ENCODE results near the gene CNTNAP5. TPM values are rescaled to one million over a fixed set of nuclear protein-coding genes. Genes with fewer than 3 reads are reported as not detected.
A peak's percentile ranks its signal among the peaks of the same experiment; 100 is the strongest.

Gene CNTNAP5
- total and polyA plus RNA-seq, 2 of the 13 experiments (the other 11 are each of a cell fraction or from before 2014, with no cell fraction given) = not detected

DNA sequence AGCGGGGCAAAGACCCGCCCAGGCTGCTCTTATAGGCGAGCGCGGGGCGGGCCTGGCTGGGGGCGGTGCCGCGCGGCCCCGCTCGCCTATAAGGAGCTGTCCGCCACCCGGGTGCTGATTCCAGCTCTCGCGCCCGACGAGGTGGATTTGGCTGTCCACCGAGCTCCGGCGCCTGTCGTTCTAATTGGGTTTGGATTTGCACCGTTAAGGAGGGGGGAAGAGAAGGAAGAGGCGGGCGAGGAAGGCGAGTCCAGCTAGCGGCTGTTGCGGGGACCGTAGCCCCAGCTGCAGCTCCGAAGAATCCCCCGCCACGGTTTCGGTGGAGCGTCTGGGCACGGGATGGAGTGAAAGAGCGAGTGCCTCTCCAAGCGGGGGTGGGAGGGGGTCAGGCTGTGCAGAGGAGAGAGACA lies at the start of gene CNTNAP5 (continued):
- TF ChIP-seq JUN (CRISPR knock-in tag; IDR thresholded peaks at IDR 0.05) = no peak
- TF ChIP-seq ATF4 (CRISPR knock-in tag; IDR thresholded peaks at IDR 0.05) = no peak
- TF ChIP-seq HOXA5 (CRISPR knock-in tag; IDR thresholded peaks at IDR 0.05) = peak; percentile 36; the same call in 1 of the 2 replicates
- TF ChIP-seq ZIK1 (CRISPR knock-in tag; IDR thresholded peaks at IDR 0.05; ENCODE audit: borderline replicate concordance, low read depth) = no peak
- no peak for TF ChIP-seq TARDBP (CRISPR knock-in tag; IDR thresholded peaks at IDR 0.05)
- TF ChIP-seq CEBPG (CRISPR knock-in tag; IDR thresholded peaks at IDR 0.05) = no peak
- TF ChIP-seq, protein P1, sequence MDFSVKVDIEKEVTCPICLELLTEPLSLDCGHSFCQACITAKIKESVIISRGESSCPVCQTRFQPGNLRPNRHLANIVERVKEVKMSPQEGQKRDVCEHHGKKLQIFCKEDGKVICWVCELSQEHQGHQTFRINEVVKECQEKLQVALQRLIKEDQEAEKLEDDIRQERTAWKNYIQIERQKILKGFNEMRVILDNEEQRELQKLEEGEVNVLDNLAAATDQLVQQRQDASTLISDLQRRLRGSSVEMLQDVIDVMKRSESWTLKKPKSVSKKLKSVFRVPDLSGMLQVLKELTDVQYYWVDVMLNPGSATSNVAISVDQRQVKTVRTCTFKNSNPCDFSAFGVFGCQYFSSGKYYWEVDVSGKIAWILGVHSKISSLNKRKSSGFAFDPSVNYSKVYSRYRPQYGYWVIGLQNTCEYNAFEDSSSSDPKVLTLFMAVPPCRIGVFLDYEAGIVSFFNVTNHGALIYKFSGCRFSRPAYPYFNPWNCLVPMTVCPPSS (IDR thresholded peaks at IDR 0.05) = no peak
- no peak for TF ChIP-seq PRPF4 (IDR thresholded peaks at IDR 0.05; ENCODE audit: low read depth, low read length, poor library complexity, severe bottlenecking)
- no peak for TF ChIP-seq RXRA (CRISPR knock-in tag; IDR thresholded peaks at IDR 0.05)
- TF ChIP-seq ZFYVE20 (CRISPR knock-in tag; IDR thresholded peaks at IDR 0.05; ENCODE audit: borderline replicate concordance, low read depth) = no peak
- no peak for TF ChIP-seq ZNF879 (CRISPR knock-in tag; IDR thresholded peaks at IDR 0.05)
- TF ChIP-seq, protein P2, sequence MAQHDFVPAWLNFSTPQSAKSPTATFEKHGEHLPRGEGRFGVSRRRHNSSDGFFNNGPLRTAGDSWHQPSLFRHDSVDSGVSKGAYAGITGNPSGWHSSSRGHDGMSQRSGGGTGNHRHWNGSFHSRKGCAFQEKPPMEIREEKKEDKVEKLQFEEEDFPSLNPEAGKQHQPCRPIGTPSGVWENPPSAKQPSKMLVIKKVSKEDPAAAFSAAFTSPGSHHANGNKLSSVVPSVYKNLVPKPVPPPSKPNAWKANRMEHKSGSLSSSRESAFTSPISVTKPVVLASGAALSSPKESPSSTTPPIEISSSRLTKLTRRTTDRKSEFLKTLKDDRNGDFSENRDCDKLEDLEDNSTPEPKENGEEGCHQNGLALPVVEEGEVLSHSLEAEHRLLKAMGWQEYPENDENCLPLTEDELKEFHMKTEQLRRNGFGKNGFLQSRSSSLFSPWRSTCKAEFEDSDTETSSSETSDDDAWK (CRISPR knock-in tag; IDR thresholded peaks at IDR 0.05) = no peak
- TF ChIP-seq, protein P3, sequence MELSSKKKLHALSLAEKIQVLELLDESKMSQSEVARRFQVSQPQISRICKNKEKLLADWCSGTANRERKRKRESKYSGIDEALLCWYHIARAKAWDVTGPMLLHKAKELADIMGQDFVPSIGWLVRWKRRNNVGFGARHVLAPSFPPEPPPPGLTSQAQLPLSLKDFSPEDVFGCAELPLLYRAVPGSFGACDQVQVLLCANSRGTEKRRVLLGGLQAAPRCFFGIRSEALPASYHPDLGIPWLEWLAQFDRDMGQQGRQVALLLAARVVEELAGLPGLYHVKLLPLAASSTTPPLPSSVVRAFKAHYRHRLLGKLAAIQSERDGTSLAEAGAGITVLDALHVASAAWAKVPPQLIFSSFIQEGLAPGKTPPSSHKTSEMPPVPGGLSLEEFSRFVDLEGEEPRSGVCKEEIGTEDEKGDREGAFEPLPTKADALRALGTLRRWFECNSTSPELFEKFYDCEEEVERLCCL (CRISPR knock-in tag; IDR thresholded peaks at IDR 0.05; ENCODE audit: borderline replicate concordance) = no peak
- TF ChIP-seq SNAPC5 (CRISPR knock-in tag; IDR thresholded peaks at IDR 0.05; ENCODE audit: borderline replicate concordance) = no peak
- TF ChIP-seq GZF1 (CRISPR knock-in tag; IDR thresholded peaks at IDR 0.05) = no peak
- no peak for TF ChIP-seq SRSF1 (optimal IDR thresholded peaks at IDR 0.05; ENCODE audit: low read depth, low read length)
- no peak for TF ChIP-seq ZNF44 (CRISPR knock-in tag; IDR thresholded peaks at IDR 0.05)
- TF ChIP-seq ZNF800 (CRISPR knock-in tag; IDR thresholded peaks at IDR 0.05) = no peak
- TF ChIP-seq, protein P4, sequence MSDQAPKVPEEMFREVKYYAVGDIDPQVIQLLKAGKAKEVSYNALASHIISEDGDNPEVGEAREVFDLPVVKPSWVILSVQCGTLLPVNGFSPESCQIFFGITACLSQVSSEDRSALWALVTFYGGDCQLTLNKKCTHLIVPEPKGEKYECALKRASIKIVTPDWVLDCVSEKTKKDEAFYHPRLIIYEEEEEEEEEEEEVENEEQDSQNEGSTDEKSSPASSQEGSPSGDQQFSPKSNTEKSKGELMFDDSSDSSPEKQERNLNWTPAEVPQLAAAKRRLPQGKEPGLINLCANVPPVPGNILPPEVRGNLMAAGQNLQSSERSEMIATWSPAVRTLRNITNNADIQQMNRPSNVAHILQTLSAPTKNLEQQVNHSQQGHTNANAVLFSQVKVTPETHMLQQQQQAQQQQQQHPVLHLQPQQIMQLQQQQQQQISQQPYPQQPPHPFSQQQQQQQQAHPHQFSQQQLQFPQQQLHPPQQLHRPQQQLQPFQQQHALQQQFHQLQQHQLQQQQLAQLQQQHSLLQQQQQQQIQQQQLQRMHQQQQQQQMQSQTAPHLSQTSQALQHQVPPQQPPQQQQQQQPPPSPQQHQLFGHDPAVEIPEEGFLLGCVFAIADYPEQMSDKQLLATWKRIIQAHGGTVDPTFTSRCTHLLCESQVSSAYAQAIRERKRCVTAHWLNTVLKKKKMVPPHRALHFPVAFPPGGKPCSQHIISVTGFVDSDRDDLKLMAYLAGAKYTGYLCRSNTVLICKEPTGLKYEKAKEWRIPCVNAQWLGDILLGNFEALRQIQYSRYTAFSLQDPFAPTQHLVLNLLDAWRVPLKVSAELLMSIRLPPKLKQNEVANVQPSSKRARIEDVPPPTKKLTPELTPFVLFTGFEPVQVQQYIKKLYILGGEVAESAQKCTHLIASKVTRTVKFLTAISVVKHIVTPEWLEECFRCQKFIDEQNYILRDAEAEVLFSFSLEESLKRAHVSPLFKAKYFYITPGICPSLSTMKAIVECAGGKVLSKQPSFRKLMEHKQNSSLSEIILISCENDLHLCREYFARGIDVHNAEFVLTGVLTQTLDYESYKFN (CRISPR knock-in tag; conservative IDR thresholded peaks at IDR 0.05) = no peak
- no peak for TF ChIP-seq ZNF484 (CRISPR knock-in tag; IDR thresholded peaks at IDR 0.05; ENCODE audit: borderline replicate concordance, low read depth)
